Adrenal gland (tissue), 12 donors: ENCODE results near the gene SIRPD. TPM values are rescaled to one million over a fixed set of nuclear protein-coding genes. Genes with fewer than 3 reads are reported as not detected.
A peak's percentile ranks its signal among the peaks of the same experiment; 100 is the strongest.

Experiments
- DNase-seq, 7 donors: peaks; one replicate each; pipeline ENCODE4 v3.0.0-alpha.2; 2019 to 2020
- H3K27ac ChIP-seq, 5 donors: fragments of 200-600 bp; sonication (generic) in 4 of 5; 1 replicate in 3 of 5; 2 replicates in 2 of 5; pipeline versions ENCODE4 v1.5.1 to v1.8.0; 2016 to 2020; ENCODE audit warnings: mild to moderate bottlenecking in 1 of 5
- H3K27me3 ChIP-seq: fragments of 200-600 bp; 2 replicates; pipeline ENCODE4 v1.8.0; 2021
- H3K36me3 ChIP-seq, 2 donors: fragments of 200-600 bp; replicated peaks in 1 of 2; 1 replicate in 1 of 2; 2 replicates in 1 of 2; pipeline versions ENCODE4 v1.5.1 to v1.8.0; 2018 to 2022
- H3K4me1 ChIP-seq, 2 donors: fragments of 200-600 bp; replicated peaks in 1 of 2; 1 replicate in 1 of 2; 2 replicates in 1 of 2; pipeline versions ENCODE4 v1.5.1 to v1.8.0; 2018 to 2021
- H3K4me3 ChIP-seq, 4 donors: fragments of 200-600 bp; sonication (generic) in 3 of 4; one replicate each; pipeline ENCODE4 v1.5.1; 2016 to 2018
- H3K9me3 ChIP-seq, 3 donors: fragments of 200-600 bp; sonication (generic) in 1 of 3; replicated peaks in 1 of 3; 1 replicate in 2 of 3; 2 replicates in 1 of 3; pipeline versions ENCODE4 v1.5.1 to v1.8.0; 2016 to 2021
- CTCF ChIP-seq, 6 experiments: fragments of 450-650 bp in 4 of 6; fragments of 200-600 bp in 2 of 6; sonication (generic) in 1 of 6; IDR thresholded peaks; 1 replicate in 5 of 6; 2 replicates in 1 of 6; pipeline versions ENCODE4 v1.5.1 to v1.8.0; 2016 to 2021; ENCODE audit warnings: antibody characterized with exemption in 6 of 6, mild to moderate bottlenecking in 2 of 6, moderate library complexity in 1 of 6
- POLR2A ChIP-seq, 2 donors: fragments of 450-650 bp; IDR thresholded peaks; one replicate each; pipeline ENCODE4 v1.6.1; 2017; ENCODE audit warnings: antibody characterized with exemption in 2 of 2, mild to moderate bottlenecking in 2 of 2, moderate library complexity in 1 of 2
- WGBS, 4 donors: extraction: QIAGEN DNeasy Blood & Tissue Kit in 2 of 4; methylation state at CpG; one replicate each; pipeline versions ENCODE4 v1.1.5 to v1.1.7; 2013 to 2017; 5-methylcytosine and 5-hydroxymethylcytosine counted together
- intact Hi-C, 2 donors: fragments of 100-400 bp; cut with DNase I; formaldehyde crosslinking; loops; one replicate each; pipeline versions ENCODE4 v1.14.1 to v1.15.0; 2022 to 2023
- polyA plus RNA-seq, 3 donors: library from polyadenylated mRNA; stranded (reverse); fragments of 200-250 nt in 2 of 3; fragments of 350-450 nt in 1 of 3; fragmentation: Illumina TruSeq in 1 of 3; extraction: RNeasy Lipid Tissue Mini Kit (QIAGEN cat#74804) in 1 of 3; gene quantifications; one replicate each; pipeline ENCODE4 v1.2.3, GENCODE V29; 2013 to 2014
- total RNA-seq, 9 donors: library from RNA; depleted of rRNA in 4 of 9; stranded (reverse); fragments of >200 nt in 4 of 9; fragments of 120-200 nt in 1 of 9; fragmentation: NEBNext Ultra II Directional in 1 of 9; extraction: Animal tissue kit (Norgen Biotek cat#: 25700) in 1 of 9; gene quantifications; one replicate each; pipeline versions ENCODE4 v1.1.0 to v1.2.4, GENCODE V29; 2013 to 2023
- donor health status: healthy with polysubstance abuse.
- donor health status: Bipolar disorder and iron deficiency.
- donor health status: DM: yes; HTN: yes; CAD: no.
- donor health status: DM: no; HTN: no; CAD: no.
- donor health status: DM: no; HTN: no; CAD: no.
- donor health status: DM: yes; HTN: yes; CAD: no.

Gene SIRPD
- total and polyA plus RNA-seq, 12 donors, result 0.43 to 3.3 (median 1.5) TPM; not detected in 9

- Histone ChIP-seq H3K27ac (no peak overlapping the region), H3K4me1 (no peaks in the 10 kb centered on the region), H3K4me3 (no peak overlapping the region), H3K36me3 (no peaks in the 10 kb centered on the region), H3K9me3 (no peaks in the 10 kb centered on the region), H3K27me3 (no peaks in the 10 kb centered on the region)
- intact Hi-C loops, result no loop called here
- no peak for DNase-seq
- WGBS, 4 donors, result 40 to 53% (median 47%) methylated on average over 4 of the region's 4 CpGs
- TF ChIP-seq POLR2A (IDR thresholded peaks at IDR 0.05) (no peak), CTCF (IDR thresholded peaks at IDR 0.05) (no peak)
These were observed 33.5 kb downstream of the SIRPD start for GRCh38 chr20:1524004-1524403.

GRCh38 chr20:1517010-1517409 is 40.5 kb downstream of the SIRPD start:
- 51 to 78% (median 73%) methylated on average over 5 of the region's 5 CpGs for whole genome bisulfite sequencing, 4 donors
- H3K27ac ChIP-seq, result no peak overlapping the region
- H3K4me1 ChIP-seq, result no peaks in the 10 kb centered on the region
- H3K9me3 ChIP-seq, result no peaks in the 10 kb centered on the region
- TF ChIP-seq CTCF (IDR thresholded peaks at IDR 0.05) (no peak), POLR2A (IDR thresholded peaks at IDR 0.05) (no peak)
- DNase-seq, result no peak
- intact Hi-C loops, result no loop called here
- no peaks in the 10 kb centered on the region for H3K27me3 ChIP-seq
- H3K36me3 ChIP-seq, result no peaks in the 10 kb centered on the region
- no peak overlapping the region for H3K4me3 ChIP-seq

- DNase-seq, result no peak
- Histone ChIP-seq H3K4me1 (no peaks in the 10 kb centered on the region), H3K27ac (no peak overlapping the region), H3K36me3 (no peaks in the 10 kb centered on the region), H3K27me3 (no peaks in the 10 kb centered on the region), H3K4me3 (no peak overlapping the region), H3K9me3 (no peaks in the 10 kb centered on the region)
- 56 to 75% (median 70%) methylated on average over 1 of the region's 1 CpG for WGBS, 4 donors
- intact Hi-C loops, result no loop called here
- no peak for TF ChIP-seq POLR2A (IDR thresholded peaks at IDR 0.05)
- no peak for TF ChIP-seq CTCF (IDR thresholded peaks at IDR 0.05)
These were observed 43.7 kb downstream of the SIRPD start for GRCh38 chr20:1513801-1514200.

- Histone ChIP-seq H3K4me3 (no peak overlapping the region), H3K27ac (no peak overlapping the region), H3K4me1 (no peaks in the 10 kb centered on the region), H3K36me3 (no peaks in the 10 kb centered on the region), H3K27me3 (no peaks in the 10 kb centered on the region), H3K9me3 (no peaks in the 10 kb centered on the region)
- 26 to 39% (median 31%) methylated on average over 9 of the region's 9 CpGs for WGBS, 4 donors
- no peak for DNase-seq
- TF ChIP-seq CTCF (IDR thresholded peaks at IDR 0.05) (peak in 3 of 6 experiments; percentile 16 to 18 (median 17)), POLR2A (IDR thresholded peaks at IDR 0.05) (no peak)
- intact Hi-C loops, result no loop called here
These were observed 48.3 kb downstream of the SIRPD start for GRCh38 chr20:1509237-1509636.
